Astrocyte of the cerebellum (primary cell): ENCODE data around the gene C11orf71.

ENCODE experiments used
- DNase-seq: peaks from one replicate; pipeline ENCODE4 v3.0.0-alpha.2; 2011; ENCODE audit warnings: low read depth
- H3K4me3 ChIP-seq: 2 replicates; pipeline ENCODE4 v1.5.1; 2011; ENCODE audit warnings: mild to moderate bottlenecking, low read depth, low read length, moderate library complexity
- CTCF ChIP-seq: IDR thresholded peaks from 2 replicates; pipeline ENCODE4 v1.5.1; 2012; ENCODE audit warnings: low read length, low read depth, moderate library complexity, mild to moderate bottlenecking; ENCODE audit errors: missing control alignments
- in situ Hi-C: cut with HindIII; loops from 2 replicates; pipeline ENCODE4 v1.10.0; 2017; ENCODE audit warnings: low sequenced_read_pairs

The C11orf71 gene

GRCh38 chr11:114379394-114380069 lies 20.8 kb downstream of the C11orf71 start:
- TF ChIP-seq CTCF, result no peak
- in situ Hi-C loops, result loop anchor here (5.0 kb wide), 1 partner anchor 42 kb away; no protein-coding TSS in a partner anchor
- DNase-seq, result no peak
- no peak overlapping the region for H3K4me3 ChIP-seq

- in situ Hi-C loops, result loop anchor here (5.0 kb wide), 1 partner anchor 40 kb away; no protein-coding TSS in a partner anchor
- H3K4me3 ChIP-seq, result no peak overlapping the region
- DNase-seq, result no peak
- TF ChIP-seq CTCF, result no peak
Observed at GRCh38 chr11:114377612-114378267, 22.6 kb downstream of the C11orf71 start.

GRCh38 chr11:114375052-114375451 lies 25.3 kb downstream of the C11orf71 start:
- no peak for TF ChIP-seq CTCF
- no peak overlapping the region for H3K4me3 ChIP-seq
- in situ Hi-C loops, result loop anchor here (5.0 kb wide), 1 partner anchor 38 kb away; no protein-coding TSS in a partner anchor
- DNase-seq, result no peak

GRCh38 chr11:114368918-114369680 lies 31.2 kb downstream of the C11orf71 start:
- H3K4me3 ChIP-seq, result no peak overlapping the region
- no peak for DNase-seq
- TF ChIP-seq CTCF, result no peak
- in situ Hi-C loops, result no loop called here

- H3K4me3 ChIP-seq, result no peak overlapping the region
- in situ Hi-C loops, result no loop called here
- TF ChIP-seq CTCF, result no peak
- DNase-seq, result no peak
Observed at GRCh38 chr11:114367244-114367957, 32.9 kb downstream of the C11orf71 start.
